Adipocyte (in vitro differentiated cells): ENCODE measurements around the gene MAOA.

Experiments used
- DNase-seq: peaks from one replicate; pipeline ENCODE4 v3.0.0-alpha.2; 2015; ENCODE audit warnings: low read depth
- H3K27me3 ChIP-seq: replicated peaks from 2 replicates; pipeline ENCODE4 v1.7.0; 2013; ENCODE audit warnings: mild to moderate bottlenecking, low read length, moderate library complexity; ENCODE audit not compliant: control insufficient read depth, insufficient read depth
- H3K36me3 ChIP-seq: 2 replicates; pipeline ENCODE4 v1.7.0; 2013; ENCODE audit warnings: low read length, mild to moderate bottlenecking, moderate library complexity; ENCODE audit not compliant: control insufficient read depth, insufficient read depth, severe bottlenecking
- H3K4me1 ChIP-seq: 2 replicates; pipeline ENCODE4 v1.7.0; 2013; ENCODE audit warnings: mild to moderate bottlenecking, low read length, moderate library complexity; ENCODE audit not compliant: control insufficient read depth, insufficient read depth
- H3K4me3 ChIP-seq: 2 replicates; pipeline ENCODE4 v1.7.0; 2013; ENCODE audit warnings: mild to moderate bottlenecking, low read length, moderate library complexity
- H3K9ac ChIP-seq: 2 replicates; pipeline ENCODE4 v1.7.0; 2013; ENCODE audit warnings: mild to moderate bottlenecking, low read length, moderate library complexity
- H3K9me3 ChIP-seq: 2 replicates; pipeline ENCODE4 v1.7.0; 2013; ENCODE audit warnings: mild to moderate bottlenecking, low read length, moderate library complexity; ENCODE audit not compliant: control insufficient read depth

Gene MAOA

DNA sequence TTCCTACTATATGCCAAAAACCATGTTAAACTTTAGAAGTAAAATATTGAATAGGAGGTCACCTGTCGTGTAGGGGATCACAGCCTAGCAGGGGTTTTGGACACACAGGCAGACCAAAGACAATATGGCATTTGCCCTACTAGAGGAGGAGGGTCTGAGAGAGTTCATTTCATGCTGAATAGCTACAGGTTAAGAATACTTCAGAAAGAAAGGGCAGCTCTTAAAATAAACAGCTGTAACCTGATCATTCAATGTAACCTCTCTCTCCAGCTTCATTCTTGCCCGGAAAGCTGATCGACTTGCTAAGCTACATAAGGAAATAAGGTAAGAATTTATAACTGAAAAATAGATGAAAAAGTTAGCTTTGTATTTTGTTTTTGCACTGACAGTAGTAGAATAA, 79.9 kb downstream of the MAOA start:
- no peaks in the 10 kb centered on the region for H3K9me3 ChIP-seq
- H3K4me3 ChIP-seq = no peak overlapping the region
- H3K4me1 ChIP-seq = no peaks in the 10 kb centered on the region
- peaks cover 74% of the 10 kb centered on the region for H3K36me3 ChIP-seq
- H3K27me3 ChIP-seq = no peaks in the 10 kb centered on the region
- no peak overlapping the region for H3K9ac ChIP-seq
- no peak for DNase-seq

DNA sequence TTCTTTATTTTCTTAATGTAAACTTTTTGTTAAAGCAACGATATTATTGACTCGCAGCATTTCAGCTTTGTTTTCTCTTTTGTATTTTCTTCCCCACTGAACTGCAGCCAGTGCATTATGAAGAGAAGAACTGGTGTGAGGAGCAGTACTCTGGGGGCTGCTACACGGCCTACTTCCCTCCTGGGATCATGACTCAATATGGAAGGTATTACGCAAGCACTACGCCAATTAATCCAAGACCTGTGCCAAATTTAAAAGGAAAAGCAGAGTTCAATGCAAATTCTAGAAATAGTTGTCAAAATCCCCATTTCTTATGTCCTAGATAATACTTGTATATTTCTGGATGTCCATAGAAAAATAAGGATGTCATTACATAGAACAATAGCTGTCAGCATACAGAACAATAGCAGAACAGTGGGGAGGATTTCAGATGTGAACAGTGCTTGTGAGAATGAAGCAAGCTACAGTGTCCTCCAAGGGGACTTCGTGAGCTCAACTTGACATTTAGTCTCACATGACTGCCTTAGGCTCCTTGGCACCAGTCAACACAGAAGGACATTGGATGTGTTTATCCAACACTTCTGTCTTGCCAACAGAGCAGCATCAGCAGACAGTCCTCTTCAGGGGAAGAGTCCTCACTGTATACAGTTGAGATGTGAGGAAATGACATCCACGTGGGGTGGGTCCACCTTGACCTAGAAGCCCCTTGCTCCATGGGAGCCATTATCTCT, 85.9 kb downstream of the MAOA start:
- H3K27me3 ChIP-seq = peaks cover 6% of the 10 kb centered on the region
- DNase-seq = peak; percentile 64

DNA sequence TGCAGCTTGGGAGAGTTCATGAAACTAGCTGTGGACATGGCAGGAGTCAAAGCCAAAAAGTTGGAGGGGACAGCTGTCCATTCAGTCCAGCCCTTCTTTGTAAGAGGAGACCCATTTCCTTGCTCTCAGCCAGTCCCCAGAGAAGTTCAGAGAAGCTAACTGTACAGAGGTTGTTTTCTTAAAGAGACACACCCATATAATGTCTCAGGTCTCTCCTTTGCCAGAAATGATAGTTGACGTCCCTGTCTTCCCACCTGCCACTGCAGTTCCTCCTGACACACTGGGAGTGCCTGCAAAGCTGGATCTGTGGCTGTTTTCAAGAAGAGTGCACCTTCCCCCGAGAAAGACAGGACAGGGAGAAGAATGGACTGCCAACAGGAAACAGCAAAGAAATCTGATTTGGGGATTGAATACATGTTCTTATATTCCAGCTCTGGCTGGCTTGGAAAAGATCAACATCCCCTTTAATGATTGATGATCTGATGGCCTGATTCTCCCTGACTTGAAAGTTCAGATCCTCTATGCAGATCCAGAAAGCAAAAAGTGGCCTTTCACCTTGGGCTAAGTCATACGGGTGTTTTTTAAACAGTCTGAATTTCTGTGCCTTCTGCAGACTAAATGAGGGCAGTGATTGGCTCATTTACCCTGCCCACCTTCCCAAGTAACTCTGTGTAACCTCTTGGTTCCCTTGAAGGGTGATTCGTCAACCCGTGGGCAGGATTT, 87.2 kb downstream of the MAOA start:
- Histone ChIP-seq H3K4me1 (peaks cover 37% of the 10 kb centered on the region), H3K9ac (no peak overlapping the region), H3K36me3 (peaks cover 65% of the 10 kb centered on the region), H3K4me3 (no peak overlapping the region), H3K9me3 (no peaks in the 10 kb centered on the region), H3K27me3 (peaks cover 6% of the 10 kb centered on the region)
- no peak for DNase-seq

More for the DNA sequence above, 85.9 kb downstream of the MAOA start:
- H3K9me3 ChIP-seq = no peaks in the 10 kb centered on the region
- H3K4me3 ChIP-seq = no peak overlapping the region
- H3K4me1 ChIP-seq = peaks cover 36% of the 10 kb centered on the region
- H3K9ac ChIP-seq = peak overlapping the region; percentile 13
- peaks cover 74% of the 10 kb centered on the region for H3K36me3 ChIP-seq

DNA sequence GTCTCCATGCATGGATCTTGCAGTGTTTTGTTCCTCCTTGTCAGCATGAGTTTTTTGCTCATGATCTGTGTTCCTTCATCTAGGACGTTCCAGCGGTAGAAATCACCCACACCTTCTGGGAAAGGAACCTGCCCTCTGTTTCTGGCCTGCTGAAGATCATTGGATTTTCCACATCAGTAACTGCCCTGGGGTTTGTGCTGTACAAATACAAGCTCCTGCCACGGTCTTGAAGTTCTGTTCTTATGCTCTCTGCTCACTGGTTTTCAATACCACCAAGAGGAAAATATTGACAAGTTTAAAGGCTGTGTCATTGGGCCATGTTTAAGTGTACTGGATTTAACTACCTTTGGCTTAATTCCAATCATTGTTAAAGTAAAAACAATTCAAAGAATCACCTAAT, 88.2 kb downstream of the MAOA start:
- Histone ChIP-seq H3K9ac (no peak overlapping the region), H3K9me3 (no peaks in the 10 kb centered on the region), H3K4me3 (no peak overlapping the region), H3K4me1 (peaks cover 37% of the 10 kb centered on the region), H3K27me3 (peaks cover 6% of the 10 kb centered on the region), H3K36me3 (peaks cover 60% of the 10 kb centered on the region)
- no peak for DNase-seq

DNA sequence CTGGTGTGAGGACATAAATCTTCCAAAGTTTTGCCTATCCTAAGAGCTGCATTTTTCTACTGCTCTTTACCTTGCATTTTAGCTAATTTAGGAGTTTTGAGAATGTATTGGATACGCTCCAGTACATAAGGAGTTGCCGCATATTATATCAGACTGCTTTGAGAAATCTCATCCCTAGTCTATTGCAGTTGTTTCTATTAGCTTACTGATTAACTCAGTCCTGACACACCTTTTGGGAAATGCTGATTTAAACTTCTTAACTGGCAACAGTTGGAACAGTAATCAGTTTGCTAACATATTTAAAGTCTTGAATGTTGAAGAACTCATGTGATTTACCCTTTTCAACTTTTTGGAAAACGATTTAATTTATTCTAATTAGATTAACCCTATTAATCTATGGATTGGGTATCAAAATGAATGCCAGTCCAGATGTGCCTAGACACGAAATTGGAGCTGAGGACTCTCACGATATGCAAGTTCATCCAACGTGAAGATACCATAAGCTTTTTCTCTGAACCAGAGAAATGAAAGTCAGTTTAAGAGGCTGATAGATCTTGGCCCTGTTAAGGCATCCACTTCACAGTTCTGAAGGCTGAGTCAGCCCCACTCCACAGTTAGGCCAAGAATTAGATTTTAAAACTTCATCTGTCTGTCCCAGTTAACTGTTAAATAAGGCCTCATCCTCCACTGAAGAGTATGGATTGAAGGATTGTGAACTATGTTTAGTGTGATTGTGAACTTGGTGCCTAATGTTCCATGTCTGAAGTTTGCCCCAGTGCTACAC, 90.0 kb downstream of the MAOA start:
- no peak overlapping the region for H3K4me3 ChIP-seq
- peaks cover 6% of the 10 kb centered on the region for H3K27me3 ChIP-seq
- H3K9me3 ChIP-seq = no peaks in the 10 kb centered on the region
- H3K36me3 ChIP-seq = peaks cover 53% of the 10 kb centered on the region
- peaks cover 37% of the 10 kb centered on the region for H3K4me1 ChIP-seq
- peak; percentile 21 for DNase-seq
- H3K9ac ChIP-seq = peak overlapping the region; percentile 37

DNA sequence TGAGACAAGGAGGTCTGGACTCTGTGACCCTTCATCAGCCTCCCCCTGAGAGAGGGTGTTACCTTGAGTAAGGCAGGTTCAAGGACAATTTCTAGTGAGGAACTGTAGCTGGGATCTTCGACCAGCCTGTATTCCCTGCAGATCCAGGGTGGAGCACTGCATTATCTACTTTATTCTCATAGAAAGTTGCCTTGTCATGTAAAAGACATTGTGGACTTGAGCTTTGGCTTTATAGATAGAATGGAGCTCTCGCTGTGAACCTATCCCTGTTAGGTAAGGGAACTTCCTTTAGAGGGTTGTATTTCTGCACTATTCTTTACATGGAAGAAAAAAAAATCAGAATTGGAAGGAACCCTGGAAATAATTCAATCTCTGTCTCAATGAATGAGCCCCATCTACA, 91.4 kb downstream of the MAOA start:
- peaks cover 11% of the 10 kb centered on the region for H3K27me3 ChIP-seq
- peaks cover 24% of the 10 kb centered on the region for H3K4me1 ChIP-seq
- no peak for DNase-seq
- no peak overlapping the region for H3K9ac ChIP-seq
- peaks cover 4% of the 10 kb centered on the region for H3K9me3 ChIP-seq
- H3K36me3 ChIP-seq = peaks cover 47% of the 10 kb centered on the region
- H3K4me3 ChIP-seq = no peak overlapping the region

DNA sequence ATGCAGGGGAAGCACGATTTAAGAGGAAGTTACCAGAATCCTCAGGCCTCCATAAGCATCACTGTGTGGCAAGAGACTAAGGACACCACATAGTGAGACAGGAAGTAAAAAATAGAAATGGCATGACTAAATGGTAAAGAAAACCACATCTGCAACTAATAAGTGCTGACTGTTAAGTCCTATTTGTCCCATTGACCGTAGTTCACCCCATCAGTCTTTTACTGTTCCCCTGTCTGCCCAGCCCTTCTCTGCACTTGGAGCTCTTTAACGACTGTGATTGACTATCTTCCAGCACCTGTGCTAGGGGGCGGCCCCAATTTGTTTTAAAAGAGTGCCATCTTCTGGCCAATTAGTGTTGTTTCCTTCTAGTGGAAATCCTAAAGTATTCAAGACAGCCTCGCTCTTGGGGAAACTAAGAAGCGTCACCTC, 94.2 kb downstream of the MAOA start:
- Histone ChIP-seq H3K4me1 (peaks cover 12% of the 10 kb centered on the region), H3K36me3 (peaks cover 20% of the 10 kb centered on the region), H3K27me3 (peaks cover 8% of the 10 kb centered on the region), H3K9ac (no peak overlapping the region), H3K4me3 (no peak overlapping the region), H3K9me3 (peaks cover 4% of the 10 kb centered on the region)
- peak; percentile 78 for DNase-seq

DNA sequence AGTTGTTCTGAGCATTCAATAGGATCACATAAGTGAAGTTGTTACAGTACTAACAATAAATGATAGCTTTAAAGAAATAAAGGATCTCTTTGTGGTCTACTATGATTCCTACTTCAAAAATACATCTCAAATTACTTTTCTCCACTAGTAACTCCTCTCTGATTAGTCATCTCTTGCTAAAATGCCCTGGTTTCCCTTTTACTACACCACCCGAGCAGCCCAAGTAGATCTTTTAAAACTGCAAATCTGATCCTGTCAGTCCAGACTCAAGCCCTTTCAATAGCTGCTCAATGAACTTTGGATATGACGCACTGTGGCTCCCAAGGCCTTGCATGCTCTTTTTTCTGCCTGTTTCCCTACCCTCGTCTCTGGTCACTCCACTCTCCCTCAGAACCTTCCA, 97.5 kb downstream of the MAOA start:
- H3K36me3 ChIP-seq = no peaks in the 10 kb centered on the region
- H3K4me3 ChIP-seq = no peak overlapping the region

DNA sequence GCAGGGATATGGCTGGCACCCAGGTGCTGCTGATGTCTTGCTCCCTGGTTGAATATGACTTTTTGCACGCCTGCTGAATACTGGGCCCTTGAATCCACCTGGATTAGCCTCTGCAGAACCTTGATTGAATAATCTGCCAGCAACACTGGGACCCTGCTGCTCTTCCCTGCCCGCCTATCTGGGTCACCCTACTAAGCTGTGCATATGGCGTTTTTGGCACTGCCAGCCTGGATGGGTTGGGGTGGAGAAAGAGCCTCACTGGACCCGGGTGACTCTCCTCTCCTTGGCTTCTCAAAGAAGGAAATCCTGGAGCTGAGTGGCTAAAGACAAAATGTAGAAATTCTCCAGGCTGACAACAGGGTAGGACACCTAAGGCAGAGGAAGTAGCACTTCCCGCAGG, 100.0 kb downstream of the MAOA start:
- Histone ChIP-seq H3K4me1 (no peaks in the 10 kb centered on the region), H3K9ac (no peak overlapping the region), H3K4me3 (no peak overlapping the region), H3K27me3 (peaks cover 13% of the 10 kb centered on the region), H3K36me3 (no peaks in the 10 kb centered on the region), H3K9me3 (peaks cover 4% of the 10 kb centered on the region)
- DNase-seq = no peak

More for the DNA sequence above, 97.5 kb downstream of the MAOA start:
- peak; percentile 25 for DNase-seq
- Histone ChIP-seq H3K9ac (no peak overlapping the region), H3K9me3 (peaks cover 4% of the 10 kb centered on the region), H3K4me1 (no peaks in the 10 kb centered on the region), H3K27me3 (peaks cover 13% of the 10 kb centered on the region)

DNA sequence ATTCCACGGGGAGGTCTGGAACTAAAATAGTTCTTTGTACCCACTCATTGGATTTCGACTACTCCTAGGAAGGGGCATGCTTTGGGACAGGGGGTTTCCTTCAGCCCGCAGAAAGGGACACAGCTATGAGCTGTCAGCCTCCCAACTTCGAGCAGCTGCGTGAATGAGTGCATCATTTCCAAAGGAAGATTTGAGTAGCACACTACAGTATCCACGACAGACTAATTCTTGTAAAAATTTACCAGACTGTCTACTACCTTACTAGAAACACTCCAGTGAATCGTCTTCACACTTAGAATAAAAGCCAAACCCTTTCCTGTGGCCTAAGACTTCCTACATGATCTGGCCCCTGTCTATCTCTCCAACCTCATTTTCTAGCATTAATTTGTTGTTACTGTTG, 101.9 kb downstream of the MAOA start:
- Histone ChIP-seq H3K36me3 (no peaks in the 10 kb centered on the region), H3K4me1 (no peaks in the 10 kb centered on the region)
- DNase-seq = no peak

DNA sequence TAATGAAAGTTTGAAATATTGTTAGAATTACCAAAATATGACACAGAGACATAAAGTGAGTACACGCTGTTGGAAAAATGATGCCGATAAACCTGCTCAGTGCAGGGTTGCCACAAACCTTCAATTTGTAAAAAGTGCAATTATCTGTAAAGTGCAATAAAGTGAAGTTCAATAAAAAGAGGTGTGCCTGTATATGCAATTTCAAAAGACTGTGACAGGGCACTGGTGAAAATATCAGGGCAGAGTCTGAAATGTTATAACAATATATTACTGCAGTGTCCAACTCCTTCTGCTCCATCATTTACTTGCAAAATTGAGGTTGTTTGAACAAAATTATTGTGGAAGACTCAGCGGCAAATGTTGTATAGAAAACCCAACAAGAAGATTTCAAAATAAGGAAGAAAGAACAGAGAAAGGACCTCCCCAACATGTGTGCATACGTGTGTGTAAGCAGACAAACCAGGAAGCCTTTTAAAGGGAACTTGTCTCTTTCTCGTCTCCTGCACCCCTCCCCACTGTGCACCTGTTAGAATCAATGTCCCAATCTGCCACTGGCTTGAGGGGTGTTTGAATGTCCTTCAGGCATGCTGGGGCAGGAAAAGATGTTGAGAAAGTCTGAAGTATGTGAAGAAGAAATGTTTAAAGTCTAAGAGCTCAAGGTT, 130.0 kb downstream of the MAOA start:
- no peak overlapping the region for H3K9ac ChIP-seq
- DNase-seq = no peak
- no peaks in the 10 kb centered on the region for H3K36me3 ChIP-seq
- no peaks in the 10 kb centered on the region for H3K27me3 ChIP-seq
- no peaks in the 10 kb centered on the region for H3K4me1 ChIP-seq
- peaks cover 22% of the 10 kb centered on the region for H3K9me3 ChIP-seq
- H3K4me3 ChIP-seq = no peak overlapping the region

More for the DNA sequence above, 101.9 kb downstream of the MAOA start:
- H3K9ac ChIP-seq = no peak overlapping the region
- H3K27me3 ChIP-seq = peaks cover 16% of the 10 kb centered on the region
- no peak overlapping the region for H3K4me3 ChIP-seq
- peaks cover 2% of the 10 kb centered on the region for H3K9me3 ChIP-seq
